GF-D8 (cell line): ENCODE measurements around the gene SLMAP.

Experiments
- DNase-seq: peaks from one replicate; lab custom pipeline; 2025; lab: John Stamatoyannopoulos, UW

The SLMAP gene

GRCh38 chr3:57755741-57756527 is at the start of gene SLMAP:
SLMAP (plus strand) TSS chr3:57756309; CDS start chr3:57757652, 1,343 bp downstream.
- DNase-seq = peak; percentile 92

DNA sequence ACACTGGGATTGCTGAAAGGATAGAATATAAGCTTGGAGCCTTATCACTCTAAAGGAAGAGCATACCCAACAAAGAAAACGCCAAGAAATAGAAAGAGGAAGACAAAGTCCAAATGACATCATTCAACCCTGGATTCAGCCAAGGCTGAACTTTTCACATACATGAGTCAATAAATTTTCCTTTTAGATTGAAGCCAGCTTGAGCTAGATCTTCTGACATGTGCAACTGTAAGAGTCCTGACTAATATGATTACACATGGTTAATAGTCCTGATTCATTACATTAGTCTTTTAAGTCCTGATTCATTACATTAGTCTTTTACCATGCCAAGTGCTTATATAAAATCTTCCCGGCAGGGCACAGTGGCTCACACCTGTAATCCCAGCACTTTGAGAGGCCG is 49.6 kb upstream of the SLMAP start:
- no peak for DNase-seq

GRCh38 chr3:57709031-57709430 is 47.1 kb upstream of the SLMAP start:
- peak; percentile 11 for DNase-seq

- DNase-seq = no peak
Observed at GRCh38 chr3:57709559-57709958, 46.5 kb upstream of the SLMAP start.

GRCh38 chr3:57715686-57716085 is 40.4 kb upstream of the SLMAP start:
- no peak for DNase-seq

DNA sequence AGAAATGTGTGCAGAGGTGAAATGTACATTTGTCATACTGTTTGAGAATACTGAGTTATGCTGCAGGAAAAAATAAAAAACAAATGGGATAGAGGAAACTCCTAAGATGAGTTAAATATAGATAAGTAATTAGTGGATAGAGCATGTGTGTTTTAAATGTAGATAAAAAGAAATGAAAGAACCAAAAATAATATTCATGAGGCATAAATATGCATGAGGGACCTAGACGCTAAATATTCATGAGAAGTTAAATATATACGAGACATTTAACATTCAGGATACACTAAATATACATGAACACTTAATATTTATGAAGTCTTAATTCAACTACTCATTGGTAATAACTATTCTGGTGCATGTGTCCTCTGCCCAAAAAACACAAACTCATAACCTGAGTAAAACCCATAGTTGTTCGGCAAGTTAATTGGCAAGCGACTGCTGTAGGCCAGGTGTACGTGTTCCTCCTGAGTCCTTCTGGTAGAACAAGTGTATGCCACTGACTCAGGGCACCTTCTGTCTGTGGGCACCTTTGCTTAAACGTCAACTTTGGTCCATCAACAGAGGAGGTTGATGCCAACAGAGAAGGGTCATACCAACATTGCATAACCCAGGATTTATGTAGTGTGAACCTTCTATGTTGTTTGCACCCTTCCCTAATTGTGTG is 38.8 kb upstream of the SLMAP start:
- no peak for DNase-seq

DNA sequence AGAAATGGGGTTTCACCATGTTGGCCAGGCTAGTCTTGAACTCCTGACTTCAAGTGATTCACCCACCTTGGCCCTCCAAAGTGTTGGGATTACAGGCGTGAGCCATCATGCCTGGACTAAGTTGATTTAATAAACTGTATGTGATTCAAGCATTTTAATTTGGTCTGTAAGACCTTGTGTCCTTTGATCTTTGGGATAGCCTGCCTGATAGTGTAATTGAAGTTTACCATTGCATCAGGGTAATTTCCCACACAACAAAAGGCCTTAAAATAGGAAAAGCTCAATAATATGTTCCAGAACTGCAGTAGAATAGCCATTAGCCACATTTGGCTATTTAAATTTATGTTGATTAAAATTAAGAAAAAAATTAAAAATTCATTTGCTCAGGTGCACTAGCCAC is 38.0 kb upstream of the SLMAP start:
- DNase-seq = no peak

DNA sequence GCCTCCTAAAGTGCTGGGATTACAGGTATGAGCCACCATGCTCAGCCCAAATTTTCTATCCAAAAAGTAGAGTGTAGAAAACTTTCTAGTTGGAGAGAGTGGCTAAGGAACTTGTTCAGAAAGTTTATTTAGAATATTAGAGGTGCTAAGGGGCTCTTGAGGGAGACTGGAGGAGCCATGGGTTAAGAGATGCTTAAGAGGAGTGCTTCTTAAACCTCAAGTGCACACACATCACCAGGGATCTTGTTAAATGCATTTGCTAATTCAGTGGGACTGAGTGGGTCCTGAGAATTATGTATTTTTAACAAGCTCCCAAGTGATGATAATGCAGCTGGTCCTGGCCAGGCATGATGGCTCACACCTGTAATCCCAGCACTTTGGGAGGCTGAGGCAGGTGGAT is 29.7 kb upstream of the SLMAP start:
- no peak for DNase-seq

GRCh38 chr3:57727106-57727505 is 29.0 kb upstream of the SLMAP start:
- no peak for DNase-seq

GRCh38 chr3:57729334-57730045 is 26.6 kb upstream of the SLMAP start:
- DNase-seq = peak; percentile 75

GRCh38 chr3:57730682-57731081 is 25.4 kb upstream of the SLMAP start:
- no peak for DNase-seq

GRCh38 chr3:57731311-57731710 is 24.8 kb upstream of the SLMAP start:
- no peak for DNase-seq

DNA sequence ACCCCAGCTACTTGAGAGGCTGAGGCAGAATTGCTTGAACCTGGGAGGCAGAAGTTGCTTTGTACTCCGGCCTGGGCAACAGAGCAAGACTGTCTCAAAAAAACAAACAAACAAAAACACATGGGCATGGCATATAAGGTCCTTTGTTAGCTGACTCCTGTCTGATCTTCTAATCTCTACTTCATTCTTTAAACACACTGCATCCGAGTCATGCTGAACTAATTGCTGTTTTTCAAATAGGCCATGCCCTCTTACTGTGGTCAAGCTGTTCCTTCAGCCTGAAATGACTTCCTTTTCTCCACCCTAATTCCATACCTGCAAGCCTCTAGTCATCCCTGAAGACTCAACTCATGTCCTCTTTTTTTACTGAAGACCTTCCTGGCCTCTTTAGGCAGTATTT is 22.3 kb upstream of the SLMAP start:
- no peak for DNase-seq

- DNase-seq = no peak
Observed at GRCh38 chr3:57735405-57735804, 20.7 kb upstream of the SLMAP start.

DNA sequence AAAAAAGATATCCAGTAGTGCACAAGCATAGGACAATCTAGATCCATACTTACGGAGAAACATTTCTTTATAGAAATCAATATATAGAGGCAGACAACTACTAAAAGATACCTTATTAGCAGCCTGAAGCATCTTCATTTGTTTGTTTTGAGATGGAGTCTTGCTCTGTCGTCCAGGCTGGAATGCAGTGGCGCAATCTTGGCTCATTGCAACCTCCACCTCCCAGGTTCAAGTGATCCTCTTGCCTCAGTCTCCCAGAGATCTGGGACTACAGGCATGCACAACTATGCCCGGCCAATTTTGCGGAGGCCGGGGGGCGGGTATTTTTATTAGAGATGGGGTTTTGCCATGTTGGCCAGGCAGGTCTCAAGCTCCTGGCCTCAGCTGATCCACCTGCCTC is 18.3 kb upstream of the SLMAP start:
- no peak for DNase-seq

DNA sequence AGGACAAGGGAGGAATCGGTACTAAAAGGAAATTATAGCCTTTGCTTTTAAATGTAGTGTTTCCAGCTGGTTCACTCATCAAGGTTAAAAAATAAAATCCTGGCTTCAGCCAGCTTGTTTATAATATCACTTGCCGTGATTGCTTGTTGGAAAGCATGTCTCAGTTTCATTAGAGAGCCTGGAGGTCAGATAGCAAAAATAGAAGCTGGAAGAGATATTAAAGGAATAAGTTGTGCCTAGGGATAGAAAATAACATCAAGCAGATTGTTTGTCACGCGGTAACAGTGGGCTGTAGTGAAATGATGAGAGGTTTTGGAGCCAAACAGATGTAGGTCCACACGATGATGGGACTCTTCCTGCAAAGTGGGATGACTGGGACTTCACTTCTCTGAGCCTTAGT is 17.7 kb upstream of the SLMAP start:
- DNase-seq = no peak

DNA sequence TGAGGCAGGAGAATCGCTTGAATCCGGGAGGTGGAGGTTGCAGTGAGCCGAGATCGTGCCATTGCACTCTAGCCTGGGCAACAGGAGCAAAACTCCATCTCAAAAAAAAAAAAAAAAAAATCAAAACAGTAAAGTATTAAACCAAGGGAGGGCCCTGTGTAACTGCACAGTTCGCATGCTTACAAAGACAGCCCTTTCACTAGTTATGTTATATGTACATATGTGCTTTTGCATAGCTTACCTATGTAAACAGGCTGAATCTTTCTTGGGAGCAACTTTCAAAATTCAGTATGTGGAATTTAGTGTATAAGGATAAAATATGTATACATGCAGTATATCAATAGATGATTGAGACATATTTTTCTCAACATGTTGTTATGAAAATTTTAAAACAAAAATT is 16.1 kb upstream of the SLMAP start:
- DNase-seq = no peak

DNA sequence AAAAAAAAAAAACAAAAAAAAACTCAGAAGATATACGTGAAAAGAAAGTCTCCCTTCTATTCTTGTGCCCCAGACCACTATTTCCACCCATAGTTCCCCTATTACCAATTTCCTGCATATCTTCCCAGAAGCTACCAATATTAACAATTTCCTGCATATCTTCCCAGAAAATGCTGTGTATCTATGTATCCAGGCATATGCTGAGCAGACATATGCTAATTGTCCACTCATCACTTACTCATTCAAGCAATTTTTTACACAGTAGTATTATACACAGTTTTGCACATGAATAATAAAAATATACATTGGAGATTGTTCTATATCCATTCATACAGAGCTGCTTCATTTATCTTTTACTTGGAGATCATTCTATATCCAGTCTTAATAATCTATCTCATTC is 12.6 kb upstream of the SLMAP start:
- no peak for DNase-seq

- no peak for DNase-seq
Observed at GRCh38 chr3:57745101-57745500, 11.0 kb upstream of the SLMAP start.

GRCh38 chr3:57746156-57747010 is 9.7 kb upstream of the SLMAP start:
- no peak for DNase-seq

- DNase-seq = no peak
Observed at GRCh38 chr3:57749542-57749941, 6.6 kb upstream of the SLMAP start.

- no peak for DNase-seq
Observed at GRCh38 chr3:57752307-57752706, 3.8 kb upstream of the SLMAP start.
